NCI-H82 (cell line): ENCODE data around the gene COL24A1.

Source experiments
- DNase-seq: peaks from one replicate; lab custom pipeline; 2025; lab: John Stamatoyannopoulos, UW

COL24A1 gene

GRCh38 chr1:85984636-85985035 is 171.9 kb downstream of the COL24A1 start:
- no peak for DNase-seq

DNA sequence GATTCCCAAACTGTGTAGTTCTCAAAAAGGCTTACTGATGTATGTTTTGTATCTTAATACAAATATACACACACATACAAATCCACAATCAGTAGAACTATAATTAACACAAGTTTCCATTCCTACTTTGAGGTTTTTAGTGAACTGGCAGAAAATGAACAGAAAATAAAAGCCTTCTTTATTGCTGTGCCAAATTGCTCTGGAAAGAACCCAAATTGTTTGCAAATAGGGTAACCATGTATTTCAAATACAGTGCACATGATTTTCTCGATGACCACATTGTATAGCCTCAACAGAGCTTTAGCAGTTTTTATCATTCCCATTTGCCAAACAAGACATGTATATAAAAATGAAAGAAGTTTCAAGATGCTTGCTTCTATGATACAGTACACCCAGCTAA is 173.3 kb downstream of the COL24A1 start:
- no peak for DNase-seq

DNA sequence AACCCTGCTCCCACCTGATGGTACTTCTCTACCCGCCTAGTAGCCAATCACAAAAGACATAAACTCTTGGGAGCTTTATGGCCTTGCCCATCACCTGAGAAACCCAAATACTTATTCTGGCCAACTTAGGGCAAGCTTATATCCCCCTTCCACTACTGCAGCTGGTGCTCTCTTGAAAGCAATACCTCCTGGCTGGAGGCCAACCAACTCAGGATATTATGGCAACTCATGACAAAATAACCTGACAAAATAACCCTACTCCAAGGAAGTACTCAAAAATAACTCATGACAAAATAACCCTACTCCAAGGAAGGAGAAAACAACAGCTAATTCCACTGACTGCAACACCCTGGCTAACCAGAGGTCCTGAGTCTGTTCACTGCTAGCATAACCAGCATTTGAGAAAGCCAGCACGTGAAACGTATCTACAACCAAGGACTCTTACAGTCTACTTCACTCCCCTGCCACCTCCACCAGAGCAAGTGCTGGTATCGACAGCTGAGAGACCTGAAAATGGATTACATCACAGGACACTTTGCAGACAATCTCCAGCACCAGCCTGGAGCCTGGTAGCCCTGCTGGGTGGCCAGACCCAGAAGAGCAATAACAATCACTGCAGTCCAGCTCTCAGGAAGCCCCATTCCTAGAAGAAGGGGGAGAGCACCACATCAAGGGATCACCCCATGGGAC is 179.9 kb downstream of the COL24A1 start:
- no peak for DNase-seq

DNA sequence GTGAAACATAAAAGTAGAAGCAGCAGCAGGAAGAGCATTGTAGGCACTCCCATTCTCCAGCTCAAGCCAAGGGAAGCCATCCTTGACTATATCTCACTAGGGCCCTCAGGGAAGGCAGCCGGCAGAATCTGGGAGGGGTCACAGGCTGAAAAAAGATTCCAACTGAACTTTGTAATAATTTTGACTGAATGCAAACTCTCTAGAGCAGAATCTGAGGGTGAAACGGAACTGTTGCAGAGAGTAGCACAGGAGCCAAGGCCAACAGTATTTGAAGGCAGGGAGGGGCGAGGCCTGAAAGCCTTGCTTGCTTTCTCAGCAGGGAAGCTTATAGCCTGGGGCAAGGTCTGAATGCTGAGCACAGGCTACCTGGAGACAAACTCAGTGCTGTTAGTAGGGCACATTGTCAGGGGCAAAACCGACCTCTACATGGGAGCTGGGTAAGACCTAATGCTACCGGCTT is 180.6 kb downstream of the COL24A1 start:
- no peak for DNase-seq

GRCh38 chr1:85962457-85962856 is 194.1 kb downstream of the COL24A1 start:
- DNase-seq = no peak

DNA sequence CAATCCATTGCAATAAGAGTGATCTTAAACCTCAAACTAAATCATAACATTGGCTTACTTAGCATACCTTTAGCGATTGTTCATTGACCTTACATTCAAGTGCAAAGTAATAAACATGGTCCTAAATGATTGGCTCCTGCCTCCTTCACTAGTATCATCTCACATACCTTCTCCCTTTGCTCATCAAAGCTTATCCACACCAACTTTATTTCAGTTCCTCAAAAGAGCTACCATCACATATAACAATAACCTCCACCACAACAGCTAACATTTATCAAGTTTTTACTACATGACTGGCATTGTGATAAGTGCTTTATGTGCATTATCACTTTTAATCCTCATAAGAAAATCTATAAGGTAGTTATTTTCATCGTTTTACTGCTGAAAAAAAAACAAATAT is 198.8 kb downstream of the COL24A1 start:
- no peak for DNase-seq

- DNase-seq = peak; percentile 24
Observed at GRCh38 chr1:85955218-85955617, 201.4 kb downstream of the COL24A1 start.

DNA sequence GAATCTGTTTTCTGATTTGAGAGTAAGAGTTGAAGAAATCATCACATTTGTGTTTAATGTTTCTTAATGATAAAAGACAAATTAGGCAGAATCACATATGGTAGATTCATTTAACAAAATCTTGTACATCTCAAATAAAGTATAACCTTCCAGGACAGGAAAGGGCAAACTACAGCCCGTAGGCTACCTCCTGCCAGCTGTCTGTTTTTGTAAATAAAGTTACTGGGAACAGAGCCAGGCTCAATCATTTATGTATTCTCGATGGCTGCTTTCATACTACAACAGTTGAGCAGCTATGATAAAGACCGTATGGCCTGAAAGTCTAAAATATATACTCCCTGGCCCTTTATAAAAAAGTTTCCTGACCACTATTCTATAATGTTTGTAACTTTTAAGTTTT is 204.1 kb downstream of the COL24A1 start:
- no peak for DNase-seq

DNA sequence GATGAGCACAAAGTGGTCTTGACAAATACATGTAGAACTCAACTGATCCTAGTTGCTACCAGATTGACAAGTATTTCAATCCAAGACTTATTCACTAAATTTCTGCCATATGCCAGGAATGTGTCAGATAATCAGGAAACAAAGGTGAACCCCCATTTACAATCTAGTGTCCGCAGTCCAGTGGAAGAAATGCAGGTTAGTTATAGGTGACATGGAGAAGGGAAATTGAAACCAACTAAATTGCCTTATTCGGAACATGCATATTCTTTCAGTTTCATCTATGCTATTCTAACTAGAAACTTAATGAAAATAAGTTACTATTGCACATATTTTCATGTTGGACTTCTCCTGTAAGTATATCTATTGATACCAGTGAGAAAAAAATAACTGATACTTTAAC is 209.4 kb downstream of the COL24A1 start:
- DNase-seq = no peak

- no peak for DNase-seq
Observed at GRCh38 chr1:85943945-85944344, 212.6 kb downstream of the COL24A1 start.

DNA sequence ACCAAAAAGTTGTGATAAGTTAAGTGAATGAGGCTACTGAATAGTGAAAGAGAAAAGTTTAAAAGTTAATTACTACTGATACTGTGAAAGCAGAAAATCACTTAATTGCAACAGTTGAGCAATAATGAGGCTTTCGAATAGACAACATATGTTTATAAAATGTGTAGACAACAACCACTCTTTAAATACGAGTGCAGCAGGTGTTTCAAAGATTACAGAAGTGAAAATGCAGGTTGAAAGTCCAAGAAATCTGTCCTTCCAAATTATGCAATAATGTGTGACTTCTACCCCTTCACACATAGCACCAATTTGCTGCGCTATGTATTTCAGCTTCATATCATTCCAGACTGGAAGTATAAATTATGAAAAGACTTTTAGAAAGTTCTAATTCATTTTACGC is 213.0 kb downstream of the COL24A1 start:
- no peak for DNase-seq

DNA sequence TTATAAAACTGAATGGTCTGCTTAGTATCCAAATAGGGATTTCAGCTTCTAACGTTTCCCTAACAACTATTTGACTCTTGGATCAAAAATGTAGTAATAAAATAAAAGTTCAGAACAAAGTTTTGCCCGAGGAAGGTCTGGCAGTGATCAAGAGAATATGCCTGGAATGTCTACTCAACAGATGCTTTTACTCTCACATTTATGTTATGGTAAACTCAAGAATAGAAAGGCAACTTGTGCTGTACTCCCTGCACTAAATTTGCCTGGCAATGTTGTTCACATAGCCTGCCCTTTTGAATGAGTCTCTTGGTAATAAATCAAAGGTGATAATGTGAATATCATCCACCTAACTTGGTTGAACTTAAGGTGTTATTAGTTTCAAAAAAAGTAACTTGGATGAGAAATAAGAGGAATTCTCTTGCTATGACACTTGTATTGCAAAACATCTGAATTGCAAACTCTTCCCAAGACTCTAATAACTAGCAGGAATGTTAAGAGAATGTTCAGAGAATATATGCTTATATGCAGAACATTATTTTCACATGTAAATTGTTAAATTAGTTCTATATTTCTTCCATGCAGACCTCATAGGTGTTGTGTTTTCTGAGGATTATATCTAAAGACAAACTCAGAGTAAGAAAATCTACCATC is 215.8 kb downstream of the COL24A1 start:
- DNase-seq = no peak

GRCh38 chr1:85938829-85939228 is 217.7 kb downstream of the COL24A1 start:
- no peak for DNase-seq

- DNase-seq = no peak
Observed at GRCh38 chr1:85936470-85936869, 220.1 kb downstream of the COL24A1 start.

DNA sequence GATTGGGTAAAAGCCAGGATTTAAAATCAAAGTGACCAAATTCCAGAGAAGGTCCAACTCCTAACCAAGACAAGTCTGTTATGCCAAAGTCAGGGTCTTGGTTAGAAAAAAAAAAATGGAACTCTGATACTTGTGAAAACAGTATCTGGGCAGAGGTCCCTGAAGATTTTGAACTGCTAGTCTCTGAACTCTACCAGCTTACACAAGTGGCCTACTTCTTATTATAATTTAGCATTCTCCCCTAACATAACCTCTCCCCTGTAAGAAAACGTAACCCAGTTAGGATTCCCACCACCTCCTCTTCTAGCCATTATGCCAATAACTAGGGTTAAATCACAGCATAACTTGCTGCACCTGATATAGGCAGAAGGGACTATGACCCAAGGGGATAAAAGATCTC is 220.5 kb downstream of the COL24A1 start:
- DNase-seq = no peak

DNA sequence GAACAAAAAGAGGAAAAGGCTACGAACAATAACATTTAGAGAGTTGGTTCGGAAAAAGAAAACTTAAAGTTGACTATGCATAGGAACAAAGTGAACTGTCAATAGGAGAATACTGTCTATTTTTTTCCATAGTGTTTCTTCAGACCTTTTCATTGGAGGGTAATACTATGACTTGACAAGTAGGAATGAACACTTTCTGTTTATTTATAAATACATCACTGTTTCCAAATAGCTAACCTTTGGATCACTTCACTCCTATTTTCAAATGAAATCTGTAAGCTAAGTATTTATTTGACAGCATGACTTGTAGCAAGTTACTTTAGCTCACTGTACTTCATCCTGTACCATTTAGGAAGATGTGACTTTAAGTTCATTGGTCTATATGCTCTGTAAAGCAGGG is 221.3 kb downstream of the COL24A1 start:
- DNase-seq = no peak

DNA sequence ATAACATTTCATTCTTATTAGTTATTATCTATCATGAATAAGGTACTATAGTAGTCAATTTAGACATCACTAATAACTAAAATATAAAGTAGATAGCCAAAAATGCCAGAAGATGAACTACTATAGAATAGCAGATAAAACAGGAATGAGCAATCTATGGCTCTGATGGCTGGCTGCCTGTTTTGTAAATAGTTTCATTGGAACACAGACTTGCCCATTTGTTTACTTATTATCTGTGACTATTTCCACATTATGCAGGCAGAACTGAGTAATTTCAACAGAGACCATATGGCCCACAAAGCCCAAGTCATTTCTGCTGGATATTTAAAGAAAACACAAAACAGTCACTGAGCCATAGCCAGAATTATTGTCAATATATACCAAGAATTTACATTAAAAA is 222.1 kb downstream of the COL24A1 start:
- no peak for DNase-seq

DNA sequence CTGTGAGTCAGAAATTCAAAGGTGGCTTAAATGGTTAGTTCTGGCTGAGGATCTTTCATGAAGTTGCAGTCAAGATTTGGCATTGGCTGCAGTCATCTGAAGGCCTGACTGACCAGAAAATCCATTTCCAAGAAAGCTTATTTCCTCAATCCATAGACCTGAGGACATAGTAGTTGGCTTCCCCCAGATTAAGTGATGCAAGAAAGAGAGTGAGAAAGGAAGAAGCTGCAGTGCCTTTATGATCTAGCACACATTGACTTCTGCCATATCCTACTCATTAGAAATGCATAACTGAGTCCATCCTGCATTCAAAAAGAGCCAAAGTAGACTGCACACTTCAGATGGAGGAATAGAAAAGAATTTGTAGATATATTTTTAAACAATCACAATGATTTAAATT is 222.6 kb downstream of the COL24A1 start:
- DNase-seq = no peak

DNA sequence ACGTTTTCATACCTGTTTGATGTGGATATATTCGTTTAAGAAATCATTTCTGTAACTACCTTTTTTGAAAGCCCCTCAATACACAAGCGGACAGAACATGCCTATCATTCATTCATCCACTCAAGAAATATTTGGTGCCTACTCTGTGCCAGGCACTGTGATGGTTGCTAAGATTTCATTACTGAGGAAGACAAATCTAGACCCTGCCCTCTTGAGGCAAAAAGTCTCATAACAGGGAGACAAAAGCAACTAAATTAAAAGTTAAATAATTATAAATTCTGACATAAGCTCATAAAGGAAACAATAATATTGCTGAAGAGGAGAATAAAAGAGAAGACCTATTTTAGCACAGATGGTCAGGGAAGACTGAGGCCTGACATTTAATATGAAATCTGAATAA is 244.8 kb downstream of the COL24A1 start:
- no peak for DNase-seq

GRCh38 chr1:85900921-85901320 is 255.7 kb downstream of the COL24A1 start:
- DNase-seq = no peak

GRCh38 chr1:85898861-85899260 is 257.7 kb downstream of the COL24A1 start:
- no peak for DNase-seq

- peak; percentile 54 for DNase-seq
Observed at GRCh38 chr1:85894651-85895050, 261.9 kb downstream of the COL24A1 start.

DNA sequence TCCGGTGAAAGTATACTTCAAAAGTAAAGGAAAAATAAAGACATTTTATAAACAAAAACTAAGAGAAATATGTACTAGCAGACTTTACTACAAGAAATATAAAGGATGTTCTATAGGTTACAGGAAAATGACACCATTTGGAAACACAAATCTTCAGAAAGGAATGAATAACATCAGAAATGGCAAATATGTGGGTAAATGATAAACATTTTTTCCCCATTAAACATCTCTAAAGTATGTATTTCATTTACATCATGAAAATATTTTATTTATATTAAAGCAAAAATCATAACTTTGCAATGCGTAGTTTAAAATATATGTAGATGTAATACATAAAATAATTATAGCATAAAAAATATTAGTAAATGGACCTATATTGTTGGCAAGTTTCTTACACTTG is 264.2 kb downstream of the COL24A1 start:
- DNase-seq = no peak

- no peak for DNase-seq
Observed at GRCh38 chr1:85889870-85890269, 266.7 kb downstream of the COL24A1 start.
